ENCODE results near the gene PAK6. TPM values are rescaled to one million over a fixed set of nuclear protein-coding genes. Genes with fewer than 3 reads are reported as not detected.
A peak's percentile ranks its signal among the peaks of the same experiment; 100 is the strongest.

Gene PAK6
- polyA plus RNA-seq, 1 donor (not counting 4 experiments of a cell fraction or from before 2014, with no cell fraction given), result 11.5 TPM

DNA sequence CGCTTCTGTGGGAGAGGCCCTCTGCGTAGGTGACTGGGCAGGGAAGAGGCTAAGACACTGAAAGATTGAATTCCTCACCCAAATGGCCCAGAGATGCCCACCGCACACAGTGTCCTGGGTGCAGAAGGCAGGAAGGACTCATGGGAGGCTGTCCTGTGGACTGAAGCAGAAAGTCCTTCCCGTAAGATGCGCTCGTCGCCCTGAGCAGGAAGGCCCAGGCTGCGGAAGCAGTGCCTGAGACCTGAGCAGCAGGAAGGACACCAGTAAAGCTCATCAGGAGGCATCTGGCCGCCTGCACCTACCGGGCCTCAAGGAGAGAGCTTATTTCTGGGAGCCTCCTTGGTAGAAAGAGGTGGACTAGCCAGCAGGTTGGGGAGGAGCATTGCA is 3.3 kb downstream of the PAK6 start:
- no peak for DNase-seq (ENCODE audit: low read depth, low spot score)
- no peaks in the 10 kb centered on the region for H4K20me1 ChIP-seq (ENCODE audit: control insufficient read depth, extremely low read depth, insufficient read depth, low read length)
- TF ChIP-seq, protein P1, sequence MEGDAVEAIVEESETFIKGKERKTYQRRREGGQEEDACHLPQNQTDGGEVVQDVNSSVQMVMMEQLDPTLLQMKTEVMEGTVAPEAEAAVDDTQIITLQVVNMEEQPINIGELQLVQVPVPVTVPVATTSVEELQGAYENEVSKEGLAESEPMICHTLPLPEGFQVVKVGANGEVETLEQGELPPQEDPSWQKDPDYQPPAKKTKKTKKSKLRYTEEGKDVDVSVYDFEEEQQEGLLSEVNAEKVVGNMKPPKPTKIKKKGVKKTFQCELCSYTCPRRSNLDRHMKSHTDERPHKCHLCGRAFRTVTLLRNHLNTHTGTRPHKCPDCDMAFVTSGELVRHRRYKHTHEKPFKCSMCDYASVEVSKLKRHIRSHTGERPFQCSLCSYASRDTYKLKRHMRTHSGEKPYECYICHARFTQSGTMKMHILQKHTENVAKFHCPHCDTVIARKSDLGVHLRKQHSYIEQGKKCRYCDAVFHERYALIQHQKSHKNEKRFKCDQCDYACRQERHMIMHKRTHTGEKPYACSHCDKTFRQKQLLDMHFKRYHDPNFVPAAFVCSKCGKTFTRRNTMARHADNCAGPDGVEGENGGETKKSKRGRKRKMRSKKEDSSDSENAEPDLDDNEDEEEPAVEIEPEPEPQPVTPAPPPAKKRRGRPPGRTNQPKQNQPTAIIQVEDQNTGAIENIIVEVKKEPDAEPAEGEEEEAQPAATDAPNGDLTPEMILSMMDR (optimal IDR thresholded peaks at IDR 0.05 in 1 of 3, IDR thresholded peaks at IDR 0.05 in 1 of 3, conservative IDR thresholded peaks at IDR 0.05 in 1 of 3; ENCODE audit: extremely low read depth in 1 of 3, insufficient read depth in 2 of 3, low read length in 3 of 3), result no peak
- TF ChIP-seq EZH2 (IDR thresholded peaks at IDR 0.05; ENCODE audit: low read length), result no peak
- peaks cover 78% of the 10 kb centered on the region for H3K4me1 ChIP-seq (ENCODE audit: control insufficient read depth, extremely low read depth, insufficient read depth, low read length)
- H3K27me3 ChIP-seq (ENCODE audit: control insufficient read depth, extremely low read depth, insufficient read depth, low read length), result no peaks in the 10 kb centered on the region
- no peak overlapping the region for H3K9ac ChIP-seq (ENCODE audit: control insufficient read depth, extremely low read depth, insufficient read depth, low read length)
- no peak overlapping the region for H3K27ac ChIP-seq (ENCODE audit: control insufficient read depth, insufficient read depth, low read length)
- H3K9me3 ChIP-seq (ENCODE audit: control insufficient read depth, low read depth, low read length), result no peaks in the 10 kb centered on the region
- peaks cover 8% of the 10 kb centered on the region for H3K9me1 ChIP-seq (ENCODE audit: control insufficient read depth, extremely low read depth, insufficient read depth, low read length)
- dilution Hi-C loops (cut with MboI; ENCODE audit: extremely low pct_ligation_motif_present, low sequenced_read_pairs), result no loop called here
- peaks cover 10% of the 10 kb centered on the region for H3K79me2 ChIP-seq (ENCODE audit: control insufficient read depth, insufficient read depth, low read length)
- no peak overlapping the region for H3K4me3 ChIP-seq (ENCODE audit: control insufficient read depth in 2 of 3, extremely low read depth in 1 of 3, insufficient read depth in 2 of 3, low read depth in 1 of 3, low read length in 3 of 3)
- H2AFZ ChIP-seq (ENCODE audit: control insufficient read depth, low read length), result no peak overlapping the region
- peaks cover 0 to 5% of the 10 kb centered on the region in 2 experiments for H3K36me3 ChIP-seq (ENCODE audit: control insufficient read depth in 2 of 2, extremely low read depth in 1 of 2, insufficient read depth in 2 of 2, low read length in 2 of 2)
- H3K4me2 ChIP-seq (ENCODE audit: control insufficient read depth, extremely low read depth, insufficient read depth, low read depth, low read length), result peak overlapping the region; percentile 8
- no peak for FAIRE-seq

DNA sequence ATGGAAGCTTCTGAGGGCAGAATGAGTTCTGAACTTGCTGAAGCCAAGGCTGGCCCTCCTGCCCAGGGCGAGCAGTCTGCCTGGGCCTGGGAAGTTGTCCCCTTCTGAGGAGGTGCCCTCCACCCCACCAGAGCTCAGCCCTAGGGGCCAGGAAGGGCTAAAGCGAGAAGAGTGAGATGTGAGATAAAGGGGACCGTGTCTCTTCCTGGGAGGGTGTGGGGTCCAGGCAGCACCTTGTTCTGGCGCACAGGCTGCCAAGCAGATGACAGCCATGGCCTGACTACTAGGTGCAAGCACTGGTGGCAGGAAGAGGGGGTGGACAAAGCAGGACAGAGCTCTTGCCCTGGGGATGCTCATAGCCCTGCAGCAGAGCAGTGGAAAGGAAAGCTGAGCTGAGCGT is 3.7 kb downstream of the PAK6 start:
- Histone ChIP-seq H3K27ac (ENCODE audit: control insufficient read depth, insufficient read depth, low read length) (no peak overlapping the region), H3K4me1 (ENCODE audit: control insufficient read depth, extremely low read depth, insufficient read depth, low read length) (peaks cover 79% of the 10 kb centered on the region), H3K27me3 (ENCODE audit: control insufficient read depth, extremely low read depth, insufficient read depth, low read length) (no peaks in the 10 kb centered on the region), H3K79me2 (ENCODE audit: control insufficient read depth, insufficient read depth, low read length) (peaks cover 10% of the 10 kb centered on the region), H4K20me1 (ENCODE audit: control insufficient read depth, extremely low read depth, insufficient read depth, low read length) (no peaks in the 10 kb centered on the region), H2AFZ (ENCODE audit: control insufficient read depth, low read length) (no peak overlapping the region), H3K4me3 (ENCODE audit: control insufficient read depth in 2 of 3, extremely low read depth in 1 of 3, insufficient read depth in 2 of 3, low read depth in 1 of 3, low read length in 3 of 3) (no peak overlapping the region), H3K9me1 (ENCODE audit: control insufficient read depth, extremely low read depth, insufficient read depth, low read length) (peaks cover 8% of the 10 kb centered on the region), H3K36me3 (ENCODE audit: control insufficient read depth in 2 of 2, extremely low read depth in 1 of 2, insufficient read depth in 2 of 2, low read length in 2 of 2) (peaks cover 1 to 5% of the 10 kb centered on the region in 2 experiments), H3K9me3 (ENCODE audit: control insufficient read depth, low read depth, low read length) (no peaks in the 10 kb centered on the region), H3K4me2 (ENCODE audit: control insufficient read depth, extremely low read depth, insufficient read depth, low read depth, low read length) (peak overlapping the region; percentile 22), H3K9ac (ENCODE audit: control insufficient read depth, extremely low read depth, insufficient read depth, low read length) (no peak overlapping the region)
- no peak for DNase-seq (ENCODE audit: low read depth, low spot score)
- no peak for FAIRE-seq
- dilution Hi-C loops (cut with MboI; ENCODE audit: extremely low pct_ligation_motif_present, low sequenced_read_pairs), result no loop called here
- TF ChIP-seq, protein P1 (optimal IDR thresholded peaks at IDR 0.05 in 1 of 3, IDR thresholded peaks at IDR 0.05 in 1 of 3, conservative IDR thresholded peaks at IDR 0.05 in 1 of 3; ENCODE audit: extremely low read depth in 1 of 3, insufficient read depth in 2 of 3, low read length in 3 of 3), result no peak
- TF ChIP-seq EZH2 (IDR thresholded peaks at IDR 0.05; ENCODE audit: low read length), result no peak

Measured in keratinocyte (primary cell).